Hepatocyte (in vitro differentiated cells): ENCODE results near the gene CDKL5. TPM values are rescaled to one million over a fixed set of nuclear protein-coding genes. Genes with fewer than 3 reads are reported as not detected.

Experiments
- DNase-seq: peaks from one replicate; pipeline ENCODE4 v3.0.0-alpha.2; 2016; ENCODE audit warnings: low spot score
- H2AFZ ChIP-seq: fragments of 200-600 bp; sonication (generic); 2 replicates; pipeline ENCODE4 v1.6.0; 2016; ENCODE audit warnings: antibody characterized with exemption, mild to moderate bottlenecking
- H3K27ac ChIP-seq: fragments of 200-600 bp; sonication (generic); 2 replicates; pipeline ENCODE4 v1.5.1; 2016; ENCODE audit warnings: mild to moderate bottlenecking
- H3K27me3 ChIP-seq: fragments of 200-600 bp; sonication (generic); 2 replicates; pipeline ENCODE4 v1.6.1; 2016
- H3K36me3 ChIP-seq: fragments of 200-600 bp; sonication (generic); replicated peaks from 2 replicates; pipeline ENCODE4 v1.5.1; 2016; ENCODE audit warnings: low read depth; ENCODE audit not compliant: insufficient read depth
- H3K4me1 ChIP-seq: fragments of 200-600 bp; sonication (generic); 2 replicates; pipeline ENCODE4 v1.5.1; 2016; ENCODE audit warnings: mild to moderate bottlenecking, moderate library complexity; ENCODE audit not compliant: insufficient read depth
- H3K4me2 ChIP-seq: fragments of 200-600 bp; sonication (generic); 2 replicates; pipeline ENCODE4 v1.6.0; 2016
- H3K4me3 ChIP-seq: fragments of 200-600 bp; sonication (generic); 2 replicates; pipeline ENCODE4 v1.5.1; 2016; ENCODE audit warnings: mild to moderate bottlenecking
- H3K79me2 ChIP-seq: fragments of 200-600 bp; sonication (generic); 2 replicates; pipeline ENCODE4 v1.6.0; 2017; ENCODE audit warnings: mild to moderate bottlenecking
- H3K9me2 ChIP-seq: fragments of 200-600 bp; sonication (generic); replicated peaks from 2 replicates; pipeline ENCODE4 v1.6.0; 2017; ENCODE audit warnings: mild to moderate bottlenecking; ENCODE audit not compliant: insufficient read depth
- H3K9me3 ChIP-seq: fragments of 200-600 bp; sonication (generic); 2 replicates; pipeline ENCODE4 v1.5.1; 2016; ENCODE audit warnings: low read depth, mild to moderate bottlenecking
- H4K20me1 ChIP-seq: fragments of 200-600 bp; sonication (generic); 2 replicates; pipeline ENCODE4 v1.6.0; 2016; ENCODE audit warnings: mild to moderate bottlenecking; ENCODE audit not compliant: insufficient read depth, poor library complexity, severe bottlenecking
- EZH2 ChIP-seq: fragments of 200-600 bp; sonication (generic); IDR thresholded peaks from 2 replicates; pipeline ENCODE4 v1.6.1; 2016; ENCODE audit warnings: antibody characterized with exemption, mild to moderate bottlenecking, borderline replicate concordance
- EZH2phosphoT487 ChIP-seq: fragments of 200-600 bp; sonication (generic); IDR thresholded peaks from one replicate; pipeline ENCODE4 v1.6.1; 2018; ENCODE audit warnings: antibody characterized with exemption, mild to moderate bottlenecking, low read depth, moderate library complexity; ENCODE audit not compliant: unreplicated experiment, severe bottlenecking
- WGBS: methylation state at CpG from one replicate; pipeline ENCODE4 v1.1.6; 2016; ENCODE audit warnings: low lambda C conversion rate; ENCODE audit errors: missing lambda C conversion rate; 5-methylcytosine and 5-hydroxymethylcytosine counted together
- polyA plus RNA-seq: library from polyadenylated mRNA; unstranded; fragments of >200 nt; fragmentation: Nextera tagmentation; extraction: Ambion mirVana; gene quantifications from 2 replicates; pipeline ENCODE4 v1.2.1, GENCODE V29; 2016
- total RNA-seq: library from RNA; depleted of rRNA; stranded (reverse); fragments of >200 nt; gene quantifications from 2 replicates; pipeline ENCODE4 v1.2.3, GENCODE V29; 2014
- TF ChIP-seq, protein P1 (sequence below): fragments of 200-600 bp; sonication (generic); IDR thresholded peaks from 2 replicates; pipeline ENCODE4 v1.5.1; 2016; ENCODE audit warnings: antibody characterized with exemption, mild to moderate bottlenecking; ENCODE audit not compliant: poor library complexity

CDKL5 gene
- total and polyA plus RNA-seq, 2 experiments from 2014 or later, result 6.5 to 17.7 TPM

GRCh38 chrX:18643243-18643642, 217.8 kb downstream of the CDKL5 start:
- no peak for DNase-seq
- Histone ChIP-seq H4K20me1 (no peaks in the 10 kb centered on the region), H2AFZ (no peak overlapping the region), H3K27ac (no peak overlapping the region), H3K4me1 (no peaks in the 10 kb centered on the region), H3K4me3 (no peak overlapping the region), H3K9me2 (no peaks in the 10 kb centered on the region), H3K9me3 (no peaks in the 10 kb centered on the region), H3K79me2 (no peaks in the 10 kb centered on the region), H3K36me3 (no peaks in the 10 kb centered on the region), H3K4me2 (no peak overlapping the region), H3K27me3 (no peaks in the 10 kb centered on the region)
- TF ChIP-seq EZH2 (no peak), EZH2phosphoT487 (no peak)
- TF ChIP-seq, protein P1, sequence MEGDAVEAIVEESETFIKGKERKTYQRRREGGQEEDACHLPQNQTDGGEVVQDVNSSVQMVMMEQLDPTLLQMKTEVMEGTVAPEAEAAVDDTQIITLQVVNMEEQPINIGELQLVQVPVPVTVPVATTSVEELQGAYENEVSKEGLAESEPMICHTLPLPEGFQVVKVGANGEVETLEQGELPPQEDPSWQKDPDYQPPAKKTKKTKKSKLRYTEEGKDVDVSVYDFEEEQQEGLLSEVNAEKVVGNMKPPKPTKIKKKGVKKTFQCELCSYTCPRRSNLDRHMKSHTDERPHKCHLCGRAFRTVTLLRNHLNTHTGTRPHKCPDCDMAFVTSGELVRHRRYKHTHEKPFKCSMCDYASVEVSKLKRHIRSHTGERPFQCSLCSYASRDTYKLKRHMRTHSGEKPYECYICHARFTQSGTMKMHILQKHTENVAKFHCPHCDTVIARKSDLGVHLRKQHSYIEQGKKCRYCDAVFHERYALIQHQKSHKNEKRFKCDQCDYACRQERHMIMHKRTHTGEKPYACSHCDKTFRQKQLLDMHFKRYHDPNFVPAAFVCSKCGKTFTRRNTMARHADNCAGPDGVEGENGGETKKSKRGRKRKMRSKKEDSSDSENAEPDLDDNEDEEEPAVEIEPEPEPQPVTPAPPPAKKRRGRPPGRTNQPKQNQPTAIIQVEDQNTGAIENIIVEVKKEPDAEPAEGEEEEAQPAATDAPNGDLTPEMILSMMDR, result no peak
- 73% methylated on average over 3 of the region's 3 CpGs for WGBS

GRCh38 chrX:18643853-18644252, 218.4 kb downstream of the CDKL5 start:
- no peak for TF ChIP-seq EZH2phosphoT487
- TF ChIP-seq EZH2, result no peak
- TF ChIP-seq, protein P1, result no peak
- Histone ChIP-seq H3K4me3 (no peak overlapping the region), H3K4me1 (no peaks in the 10 kb centered on the region), H3K9me2 (no peaks in the 10 kb centered on the region), H3K9me3 (no peaks in the 10 kb centered on the region), H3K4me2 (no peak overlapping the region), H3K27ac (no peak overlapping the region), H2AFZ (no peak overlapping the region), H3K27me3 (no peaks in the 10 kb centered on the region), H3K79me2 (no peaks in the 10 kb centered on the region), H3K36me3 (no peaks in the 10 kb centered on the region), H4K20me1 (no peaks in the 10 kb centered on the region)
- no peak for DNase-seq
- WGBS, result 61% methylated on average over 3 of the region's 3 CpGs

- H3K27ac ChIP-seq, result no peak overlapping the region
- H3K79me2 ChIP-seq, result no peaks in the 10 kb centered on the region
- H3K9me2 ChIP-seq, result no peaks in the 10 kb centered on the region
- 87% methylated on average over 4 of the region's 4 CpGs for WGBS
- H3K4me3 ChIP-seq, result no peak overlapping the region
- TF ChIP-seq, protein P1, result no peak
- no peak for TF ChIP-seq EZH2
- no peak for TF ChIP-seq EZH2phosphoT487
- no peaks in the 10 kb centered on the region for H3K36me3 ChIP-seq
- no peaks in the 10 kb centered on the region for H3K9me3 ChIP-seq
- H3K4me2 ChIP-seq, result no peak overlapping the region
- H2AFZ ChIP-seq, result no peak overlapping the region
- no peaks in the 10 kb centered on the region for H3K27me3 ChIP-seq
- no peaks in the 10 kb centered on the region for H3K4me1 ChIP-seq
- no peak for DNase-seq
- no peaks in the 10 kb centered on the region for H4K20me1 ChIP-seq
These were observed 222.2 kb downstream of the CDKL5 start for GRCh38 chrX:18647621-18648020.

DNA sequence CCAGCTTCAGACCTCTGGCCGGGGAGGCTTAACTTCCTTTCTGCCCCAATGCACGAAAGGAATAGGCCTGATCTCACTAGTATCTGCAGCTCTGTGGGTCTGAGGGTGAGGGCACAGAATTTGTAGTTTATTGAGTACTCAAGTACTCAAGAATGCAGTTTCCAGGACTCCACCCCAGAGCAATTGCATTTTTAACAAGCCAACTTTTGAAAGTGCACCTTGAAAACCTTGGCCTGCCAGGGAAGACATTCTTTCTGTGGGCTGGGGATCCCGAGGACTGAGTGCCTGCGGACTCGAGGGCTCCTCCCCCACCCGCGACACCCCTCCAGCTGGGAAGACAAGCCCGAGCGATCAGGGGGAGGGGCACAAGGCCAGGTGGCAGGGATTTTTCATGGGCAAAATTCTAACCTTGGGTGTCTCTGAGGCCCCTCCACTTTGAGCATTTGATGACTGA, 224.1 kb downstream of the CDKL5 start:
- Histone ChIP-seq H3K79me2 (no peaks in the 10 kb centered on the region), H3K4me2 (no peak overlapping the region), H3K36me3 (no peaks in the 10 kb centered on the region), H3K9me2 (no peaks in the 10 kb centered on the region), H3K4me3 (no peak overlapping the region), H3K27ac (peak overlapping the region; percentile 29), H4K20me1 (no peaks in the 10 kb centered on the region), H3K4me1 (no peaks in the 10 kb centered on the region), H2AFZ (no peak overlapping the region), H3K27me3 (no peaks in the 10 kb centered on the region), H3K9me3 (no peaks in the 10 kb centered on the region)
- peak; percentile 17 for DNase-seq
- TF ChIP-seq EZH2phosphoT487 (no peak), EZH2 (no peak)
- TF ChIP-seq, protein P1, result no peak
- WGBS, result 52% methylated on average over 9 of the region's 9 CpGs
